Astrocyte (in vitro differentiated cells and primary cell): ENCODE data around the gene COPE.

Experiments
- CTCF ChIP-seq: IDR thresholded peaks from 2 replicates; pipeline ENCODE4 v1.5.1; 2011; ENCODE audit warnings: low read depth, mild to moderate bottlenecking, inconsistent platforms, low read length, moderate library complexity; ENCODE audit not compliant: insufficient read depth
- EZH2 ChIP-seq: IDR thresholded peaks from 2 replicates; pipeline ENCODE4 v1.6.1; 2012; ENCODE audit warnings: mild to moderate bottlenecking, low read length, inconsistent platforms; ENCODE audit not compliant: insufficient read depth

DNA sequence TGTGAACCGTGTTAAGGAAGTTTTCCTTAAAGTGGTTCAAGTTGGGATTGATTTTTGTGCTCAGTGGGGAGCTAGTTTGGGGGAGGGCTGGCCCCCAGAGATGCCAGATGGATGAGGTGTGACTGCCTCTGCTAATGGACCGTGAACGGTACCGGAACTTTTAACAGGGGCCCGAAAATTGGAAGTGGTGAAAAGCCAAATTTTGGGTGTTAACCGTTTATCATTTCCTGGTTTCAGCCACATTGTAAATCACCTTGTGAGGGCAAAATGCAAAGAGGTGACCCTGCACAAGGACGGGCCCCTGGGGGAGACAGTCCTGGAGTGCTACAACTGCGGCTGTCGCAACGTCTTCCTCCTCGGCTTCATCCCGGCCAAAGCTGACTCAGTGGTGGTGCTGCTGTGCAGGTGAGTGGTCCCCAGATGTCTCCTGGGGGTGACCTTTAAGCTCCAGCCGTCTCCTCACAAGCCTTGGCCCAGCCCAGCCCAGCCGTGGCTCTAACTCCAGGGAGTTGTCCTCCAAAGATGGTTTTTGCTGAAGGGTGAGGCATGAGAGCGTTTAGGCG lies 69.3 kb downstream of the COPE start:
- no peak for TF ChIP-seq CTCF
- no peak for TF ChIP-seq EZH2
